ENCODE measurements around the gene DNAJC6. TPM values are rescaled to one million over a fixed set of nuclear protein-coding genes. Genes with fewer than 3 reads are reported as not detected.

The DNAJC6 gene
- total and polyA plus RNA-seq, 2 of the 13 experiments (the other 11 are each of a cell fraction or from before 2014, with no cell fraction given), result 1.0 to 1.6 TPM

GRCh38 chr1:65420590-65421350 is 111.4 kb downstream of the DNAJC6 start, which contains the start of the genes LEPR and LEPROT (continued):
- TF ChIP-seq HIVEP1 (CRISPR knock-in tag; IDR thresholded peaks at IDR 0.05), result 0 out of 2 replicates have a peak, but pooled peaks have one; percentile 55
- TF ChIP-seq MAX (IDR thresholded peaks at IDR 0.05), result peak; percentile 70
- peak; percentile 34 for TF ChIP-seq TEAD3 (CRISPR knock-in tag; optimal IDR thresholded peaks at IDR 0.05; ENCODE audit: borderline replicate concordance)
- no peak for TF ChIP-seq ZNF629 (CRISPR knock-in tag; conservative IDR thresholded peaks at IDR 0.05)
- no peak for TF ChIP-seq NR0B2 (CRISPR knock-in tag; IDR thresholded peaks at IDR 0.05)
- no peak for TF ChIP-seq MLLT10 (CRISPR knock-in tag; IDR thresholded peaks at IDR 0.05)
- TF ChIP-seq PLSCR1 (CRISPR knock-in tag; IDR thresholded peaks at IDR 0.05; ENCODE audit: borderline replicate concordance), result no peak
- TF ChIP-seq ELF1 (CRISPR knock-in tag; IDR thresholded peaks at IDR 0.05), result peak; percentile 88
- TF ChIP-seq ZNF441 (CRISPR knock-in tag; IDR thresholded peaks at IDR 0.05; ENCODE audit: borderline replicate concordance), result no peak
- no peak for TF ChIP-seq CC2D1A (CRISPR knock-in tag; IDR thresholded peaks at IDR 0.05)
- TF ChIP-seq RFX5 (IDR thresholded peaks at IDR 0.05; ENCODE audit: low read depth, low read length), result no peak
- no peak for TF ChIP-seq RARG (CRISPR knock-in tag; IDR thresholded peaks at IDR 0.05; ENCODE audit: low read depth)
- TF ChIP-seq RBM22 (optimal IDR thresholded peaks at IDR 0.05; ENCODE audit: low read length), result no peak
- 0 out of 2 replicates have a peak, but pooled peaks have one; percentile 62 for TF ChIP-seq ZC3H13 (CRISPR knock-in tag; IDR thresholded peaks at IDR 0.05)
- no peak for TF ChIP-seq KDM1A (CRISPR knock-in tag; IDR thresholded peaks at IDR 0.05)
- TF ChIP-seq NR2F1 (CRISPR knock-in tag; IDR thresholded peaks at IDR 0.05), result no peak
- no peak for TF ChIP-seq ZFP36L1 (CRISPR knock-in tag; IDR thresholded peaks at IDR 0.05)
- no peak for TF ChIP-seq KLF13 (CRISPR knock-in tag; IDR thresholded peaks at IDR 0.05)
- peak; percentile 70 for TF ChIP-seq GABPA (IDR thresholded peaks at IDR 0.05; ENCODE audit: low read depth, low read length)
- peak; percentile 83 for TF ChIP-seq GABPA (CRISPR knock-in tag; IDR thresholded peaks at IDR 0.05; ENCODE audit: low read depth)
- TF ChIP-seq ZNF17 (CRISPR knock-in tag; IDR thresholded peaks at IDR 0.05), result no peak
- TF ChIP-seq ZFP62 (CRISPR knock-in tag; IDR thresholded peaks at IDR 0.05), result no peak
- no peak for TF ChIP-seq ZKSCAN5 (CRISPR knock-in tag; IDR thresholded peaks at IDR 0.05)
- TF ChIP-seq THRA (CRISPR knock-in tag; IDR thresholded peaks at IDR 0.05; ENCODE audit: borderline replicate concordance), result peak; percentile 35; the same call in 1 of the 2 replicates
- no peak for TF ChIP-seq SNAPC5 (CRISPR knock-in tag; IDR thresholded peaks at IDR 0.05; ENCODE audit: borderline replicate concordance)
- no peak for TF ChIP-seq HCFC1 (IDR thresholded peaks at IDR 0.05; ENCODE audit: low read depth, low read length)
- TF ChIP-seq ZNF674 (CRISPR knock-in tag; IDR thresholded peaks at IDR 0.05; ENCODE audit: low read depth), result no peak
- TF ChIP-seq ETS1 (CRISPR knock-in tag; IDR thresholded peaks at IDR 0.05), result no peak
- TF ChIP-seq HMG20A (CRISPR knock-in tag; IDR thresholded peaks at IDR 0.05; ENCODE audit: borderline replicate concordance), result no peak
